GM18873 (cell line): Measurements from ENCODE around the gene DNLZ.
"Not testable (repeated sequence)": the region's sequence is repeated elsewhere in the genome, so short reads cannot be mapped to it uniquely, and the experiment has no call there.

Source experiments
- ATAC-seq: cut with Tn5 transposase; IDR thresholded peaks from one replicate; pipeline ENCODE4 v1.9.1; 2021; ENCODE audit warnings: mild to moderate bottlenecking, moderate library complexity, moderate number of reproducible peaks; ENCODE audit not compliant: unreplicated experiment, low FRiP score

Gene DNLZ

GRCh38 chr9:136320972-136321371, 42.6 kb downstream of the DNLZ start:
- not testable (repeated sequence) for ATAC-seq

- ATAC-seq, result not testable (repeated sequence)
These were observed 43.6 kb downstream of the DNLZ start for GRCh38 chr9:136319955-136320354.

GRCh38 chr9:136319244-136319643, 44.3 kb downstream of the DNLZ start:
- ATAC-seq, result not testable (repeated sequence)

GRCh38 chr9:136318776-136319241, 44.7 kb downstream of the DNLZ start:
- ATAC-seq, result no peak

GRCh38 chr9:136318111-136318775, 45.3 kb downstream of the DNLZ start:
- ATAC-seq, result no peak

- no peak for ATAC-seq
These were observed 45.8 kb downstream of the DNLZ start for GRCh38 chr9:136317695-136318094.

GRCh38 chr9:136316896-136317676, 46.5 kb downstream of the DNLZ start:
- ATAC-seq, result no peak

- no peak for ATAC-seq
These were observed 47.2 kb downstream of the DNLZ start for GRCh38 chr9:136316271-136316751.

GRCh38 chr9:136314944-136315343, 48.6 kb downstream of the DNLZ start:
- ATAC-seq, result no peak

GRCh38 chr9:136314056-136314416, 49.5 kb downstream of the DNLZ start:
- no peak for ATAC-seq

GRCh38 chr9:136313111-136314055, 50.2 kb downstream of the DNLZ start:
- ATAC-seq, result no peak

- ATAC-seq, result no peak
These were observed 51.1 kb downstream of the DNLZ start for GRCh38 chr9:136312436-136312835.

- ATAC-seq, result no peak
These were observed 51.6 kb downstream of the DNLZ start for GRCh38 chr9:136312009-136312375.

GRCh38 chr9:136311051-136312008, 52.2 kb downstream of the DNLZ start:
- no peak for ATAC-seq

- ATAC-seq, result no peak
These were observed 53.1 kb downstream of the DNLZ start for GRCh38 chr9:136310273-136311030.

- no peak for ATAC-seq
These were observed 53.7 kb downstream of the DNLZ start for GRCh38 chr9:136309806-136310220.
